Tibial artery (tissue), 4 donors: Measurements from ENCODE around the gene CHD6.

Experiments used
- DNase-seq, 2 donors: peaks; one replicate each; pipeline ENCODE4 v3.0.0-alpha.2; 2019
- H3K27ac ChIP-seq, 2 donors: fragments of 200-600 bp; sonication (generic) in 1 of 2; 1 replicate in 1 of 2; 2 replicates in 1 of 2; pipeline ENCODE4 v1.5.1; 2018 to 2019; ENCODE audit warnings: mild to moderate bottlenecking in 1 of 2
- H3K27me3 ChIP-seq, 2 donors: fragments of 200-600 bp; sonication (generic) in 1 of 2; one replicate each; pipeline versions ENCODE4 v1.5.1 to v1.6.0; 2016 to 2019
- H3K36me3 ChIP-seq, 3 donors: fragments of 200-600 bp; sonication (generic) in 2 of 3; one replicate each; pipeline ENCODE4 v1.5.1; 2016 to 2019; ENCODE audit warnings: mild to moderate bottlenecking in 2 of 3
- H3K4me1 ChIP-seq, 4 donors: fragments of 200-600 bp; sonication (generic) in 2 of 4; 1 replicate in 3 of 4; 2 replicates in 1 of 4; pipeline ENCODE4 v1.5.1; 2016 to 2019
- H3K4me3 ChIP-seq, 2 donors: fragments of 200-600 bp; sonication (generic) in 1 of 2; 1 replicate in 1 of 2; 2 replicates in 1 of 2; pipeline ENCODE4 v1.5.1; 2018 to 2019; ENCODE audit warnings: mild to moderate bottlenecking in 2 of 2
- H3K9me3 ChIP-seq, 3 donors: fragments of 200-600 bp; sonication (generic) in 1 of 3; one replicate each; pipeline ENCODE4 v1.5.1; 2016 to 2019
- intact Hi-C: fragments of 100-400 bp; cut with DNase I; formaldehyde crosslinking; loops from one replicate; pipeline ENCODE4 v1.15.0; 2023; ENCODE audit warnings: low total_unique reads
- TF ChIP-seq, protein P1 (sequence below), 2 experiments: fragments of 200-600 bp in 1 of 2; fragments of 450-650 bp in 1 of 2; IDR thresholded peaks; one replicate each; pipeline ENCODE4 v1.5.1; 2017 to 2019; ENCODE audit warnings: antibody characterized with exemption in 2 of 2, mild to moderate bottlenecking in 1 of 2, moderate library complexity in 1 of 2

The CHD6 gene

DNA sequence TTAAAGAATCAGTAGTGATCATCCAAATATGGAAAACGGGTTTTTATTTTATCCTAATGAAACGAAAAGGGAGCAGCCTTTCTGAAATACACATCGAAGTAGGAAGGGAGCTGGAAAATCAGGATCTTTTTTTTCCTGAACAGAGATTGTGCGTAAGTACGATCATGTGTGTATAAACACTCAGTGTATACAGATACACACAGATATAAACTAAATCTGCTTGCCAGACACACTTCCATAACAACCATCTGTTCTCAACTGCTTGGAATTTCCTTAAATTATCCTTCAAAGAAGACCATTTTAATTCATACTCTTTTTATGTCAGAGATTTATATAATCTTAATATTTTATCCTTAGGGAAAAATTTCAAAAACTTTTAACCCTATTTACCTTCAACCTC lies 110.7 kb downstream of the CHD6 start:
- Histone ChIP-seq H3K36me3 (peaks cover 0 to 22% (median 10%) of the 10 kb centered on the region in 3 donors), H3K9me3 (peaks cover 0 to 6% (median 0%) of the 10 kb centered on the region in 3 donors), H3K4me3 (no peak overlapping the region), H3K27me3 (no peaks in the 10 kb centered on the region), H3K4me1 (peaks cover 0 to 36% (median 23%) of the 10 kb centered on the region in 4 donors), H3K27ac (no peak overlapping the region)
- intact Hi-C loops = no loop called here
- no peak for DNase-seq
- TF ChIP-seq, protein P1, sequence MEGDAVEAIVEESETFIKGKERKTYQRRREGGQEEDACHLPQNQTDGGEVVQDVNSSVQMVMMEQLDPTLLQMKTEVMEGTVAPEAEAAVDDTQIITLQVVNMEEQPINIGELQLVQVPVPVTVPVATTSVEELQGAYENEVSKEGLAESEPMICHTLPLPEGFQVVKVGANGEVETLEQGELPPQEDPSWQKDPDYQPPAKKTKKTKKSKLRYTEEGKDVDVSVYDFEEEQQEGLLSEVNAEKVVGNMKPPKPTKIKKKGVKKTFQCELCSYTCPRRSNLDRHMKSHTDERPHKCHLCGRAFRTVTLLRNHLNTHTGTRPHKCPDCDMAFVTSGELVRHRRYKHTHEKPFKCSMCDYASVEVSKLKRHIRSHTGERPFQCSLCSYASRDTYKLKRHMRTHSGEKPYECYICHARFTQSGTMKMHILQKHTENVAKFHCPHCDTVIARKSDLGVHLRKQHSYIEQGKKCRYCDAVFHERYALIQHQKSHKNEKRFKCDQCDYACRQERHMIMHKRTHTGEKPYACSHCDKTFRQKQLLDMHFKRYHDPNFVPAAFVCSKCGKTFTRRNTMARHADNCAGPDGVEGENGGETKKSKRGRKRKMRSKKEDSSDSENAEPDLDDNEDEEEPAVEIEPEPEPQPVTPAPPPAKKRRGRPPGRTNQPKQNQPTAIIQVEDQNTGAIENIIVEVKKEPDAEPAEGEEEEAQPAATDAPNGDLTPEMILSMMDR (IDR thresholded peaks at IDR 0.05) = no peak

DNA sequence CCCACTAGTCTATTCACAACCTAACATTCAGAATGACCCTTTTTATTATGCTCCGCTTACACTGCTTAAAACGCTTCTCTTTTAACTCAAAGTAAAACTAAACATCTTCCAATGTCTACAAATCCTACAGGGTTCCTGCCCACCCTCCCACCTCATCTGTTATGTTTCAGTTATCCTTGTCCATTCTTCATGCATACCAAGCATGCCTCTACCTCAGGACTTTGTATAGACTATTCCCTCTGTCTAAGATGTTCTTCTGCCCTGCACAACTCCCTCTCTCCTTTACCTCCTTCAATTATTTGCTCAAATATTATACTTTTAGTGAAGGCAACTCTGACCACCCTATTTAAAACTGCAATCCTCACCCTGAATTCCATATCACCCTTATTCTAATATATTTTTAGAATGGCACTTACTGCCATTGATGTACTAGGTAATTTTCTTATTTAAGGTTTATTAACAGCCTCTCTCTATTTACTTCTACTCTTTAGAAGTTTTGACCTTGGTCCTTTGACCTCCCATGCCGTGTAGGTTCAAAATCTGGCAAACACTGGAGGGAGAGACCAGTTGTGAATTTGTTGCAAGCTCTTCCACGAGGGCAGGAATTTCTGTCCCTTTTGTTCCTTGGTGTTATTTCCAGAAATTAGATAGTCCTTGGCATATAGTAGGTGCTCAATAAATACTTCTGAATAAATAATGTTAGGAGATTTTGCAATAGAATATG lies 111.8 kb downstream of the CHD6 start:
- DNase-seq = no peak
- Histone ChIP-seq H3K36me3 (peaks cover 0 to 11% (median 0%) of the 10 kb centered on the region in 3 donors), H3K9me3 (peaks cover 0 to 6% (median 0%) of the 10 kb centered on the region in 3 donors), H3K4me1 (peaks cover 0 to 36% (median 23%) of the 10 kb centered on the region in 4 donors), H3K4me3 (no peak overlapping the region), H3K27me3 (no peaks in the 10 kb centered on the region), H3K27ac (no peak overlapping the region)
- intact Hi-C loops = no loop called here
- TF ChIP-seq, protein P1 (IDR thresholded peaks at IDR 0.05) = no peak

DNA sequence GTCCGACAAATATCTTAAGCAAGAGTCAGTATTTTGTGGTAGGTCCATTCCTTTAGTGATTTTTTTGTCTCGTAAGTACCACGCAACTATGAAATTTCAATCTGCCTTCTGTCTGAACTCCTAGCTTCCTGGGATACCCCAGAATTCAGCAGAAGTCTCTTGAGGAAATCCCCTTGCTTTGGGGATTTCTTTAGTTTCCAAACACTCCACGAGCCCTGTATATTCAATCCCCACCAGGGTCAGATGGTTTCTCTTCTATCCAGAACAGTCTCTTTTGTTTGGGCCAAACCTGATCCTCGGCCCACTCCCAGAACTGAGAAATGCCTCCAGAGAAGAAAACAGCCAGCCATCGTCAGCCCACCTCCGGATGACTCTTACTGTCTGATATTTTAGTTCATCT lies 113.0 kb downstream of the CHD6 start:
- no peak for DNase-seq
- H3K9me3 ChIP-seq = peaks cover 0 to 6% (median 0%) of the 10 kb centered on the region in 3 donors
- intact Hi-C loops = no loop called here
- H3K4me3 ChIP-seq = no peak overlapping the region
- no peaks in the 10 kb centered on the region for H3K27me3 ChIP-seq
- no peak overlapping the region for H3K27ac ChIP-seq
- TF ChIP-seq, protein P1 (IDR thresholded peaks at IDR 0.05) = no peak
- peaks cover 0 to 10% (median 0%) of the 10 kb centered on the region in 3 donors for H3K36me3 ChIP-seq
- H3K4me1 ChIP-seq = peaks cover 0 to 26% (median 17%) of the 10 kb centered on the region in 4 donors

DNA sequence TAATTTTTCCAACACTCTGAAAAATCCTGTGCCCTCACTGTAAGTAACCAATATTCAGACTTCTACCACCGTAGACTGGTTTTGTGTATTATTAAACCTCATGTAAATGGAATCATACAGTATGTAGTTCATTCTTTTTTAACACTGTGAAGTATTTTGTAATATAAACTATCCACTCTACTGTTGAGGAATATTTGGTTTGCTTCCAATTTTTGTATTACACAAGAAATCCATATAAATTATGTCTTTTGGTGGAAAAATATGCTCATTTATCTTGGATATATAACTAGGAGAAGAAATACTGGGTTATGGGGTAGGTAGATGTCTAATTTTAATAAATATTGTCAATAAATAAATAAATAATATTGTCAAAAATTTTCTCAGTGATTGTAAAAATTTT lies 116.8 kb downstream of the CHD6 start:
- no peaks in the 10 kb centered on the region for H3K27me3 ChIP-seq
- DNase-seq = no peak
- intact Hi-C loops = no loop called here

DNA sequence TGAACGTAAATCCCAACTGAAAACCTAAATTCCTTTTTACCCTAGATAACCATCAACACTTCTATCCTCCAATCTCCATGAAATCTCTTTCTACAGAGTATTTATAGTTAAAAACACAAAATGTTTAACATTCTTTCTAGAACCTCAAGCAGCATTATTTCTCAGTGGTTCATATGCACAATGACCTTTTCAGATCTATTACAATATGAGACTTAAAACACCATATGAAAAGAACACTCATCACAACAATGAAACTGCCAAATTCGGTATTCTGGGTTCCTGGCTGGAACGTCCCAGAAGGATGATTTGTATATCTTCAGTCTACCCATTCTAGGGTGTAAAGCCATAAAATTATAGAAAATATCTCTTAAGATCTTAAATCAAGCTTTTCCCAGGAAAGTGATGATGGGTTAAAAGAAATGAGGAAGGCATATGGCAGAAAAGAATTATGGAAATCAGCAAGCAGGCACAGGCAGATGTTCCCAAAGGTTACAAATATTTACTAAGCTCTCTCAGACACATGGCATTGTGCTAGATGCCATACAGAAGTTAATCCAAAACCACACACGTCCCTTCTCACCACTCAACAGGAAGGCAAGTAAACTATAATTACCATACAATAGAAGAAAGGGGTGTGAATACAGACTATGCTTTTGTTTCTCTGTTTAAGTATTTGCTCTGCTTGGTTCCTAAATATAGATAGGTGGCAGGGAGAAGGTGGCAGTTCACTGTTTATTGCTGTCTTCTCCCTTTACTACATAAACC lies 118.0 kb downstream of the CHD6 start:
- peaks cover 16 to 41% (median 32%) of the 10 kb centered on the region in 3 donors for H3K36me3 ChIP-seq
- TF ChIP-seq, protein P1 (IDR thresholded peaks at IDR 0.05) = no peak
- peaks cover 0 to 5% (median 0%) of the 10 kb centered on the region in 3 donors for H3K9me3 ChIP-seq
- DNase-seq = no peak
- no peak overlapping the region for H3K27ac ChIP-seq
- H3K4me1 ChIP-seq = no peaks in the 10 kb centered on the region
- no peak overlapping the region for H3K4me3 ChIP-seq
- intact Hi-C loops = no loop called here
- H3K27me3 ChIP-seq = no peaks in the 10 kb centered on the region

More for the DNA sequence above, 116.8 kb downstream of the CHD6 start:
- H3K27ac ChIP-seq = no peak overlapping the region
- H3K4me1 ChIP-seq = no peaks in the 10 kb centered on the region
- peaks cover 0 to 6% (median 0%) of the 10 kb centered on the region in 3 donors for H3K9me3 ChIP-seq
- H3K4me3 ChIP-seq = no peak overlapping the region
- H3K36me3 ChIP-seq = peaks cover 16 to 28% (median 27%) of the 10 kb centered on the region in 3 donors
- TF ChIP-seq, protein P1 (IDR thresholded peaks at IDR 0.05) = no peak
